ENCODE measurements around the gene CHCHD3. TPM values are rescaled to one million over a fixed set of nuclear protein-coding genes. Genes with fewer than 3 reads are reported as not detected.

Gene CHCHD3
- total RNA-seq, 1 donor from 2014 or later = 91.3 TPM

DNA sequence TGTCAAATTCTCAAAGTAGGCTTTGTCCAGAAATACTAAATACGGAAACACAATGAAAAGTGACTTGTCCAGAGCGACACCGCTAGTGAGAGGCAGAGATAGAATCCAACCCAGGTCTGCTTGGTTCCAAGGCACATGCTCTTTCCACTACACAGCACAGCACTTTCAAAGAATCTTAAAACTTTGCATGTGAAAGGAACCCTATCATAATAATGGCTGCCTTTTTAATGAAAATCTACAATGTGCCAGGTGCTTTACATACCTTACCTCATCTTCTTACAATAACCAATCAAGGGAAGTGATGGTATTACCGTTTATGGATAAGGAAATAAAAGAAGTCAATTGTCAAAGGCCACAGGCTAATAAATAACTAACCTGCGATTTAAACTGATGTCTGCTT lies 2.6 kb downstream of the CHCHD3 start:
- DNase-seq (ENCODE audit: low read depth, low spot score) = no peak

- no peak for DNase-seq (ENCODE audit: low read depth, low spot score)
Measured at GRCh38 chr7:133077394-133077793, 4.5 kb downstream of the CHCHD3 start.

DNA sequence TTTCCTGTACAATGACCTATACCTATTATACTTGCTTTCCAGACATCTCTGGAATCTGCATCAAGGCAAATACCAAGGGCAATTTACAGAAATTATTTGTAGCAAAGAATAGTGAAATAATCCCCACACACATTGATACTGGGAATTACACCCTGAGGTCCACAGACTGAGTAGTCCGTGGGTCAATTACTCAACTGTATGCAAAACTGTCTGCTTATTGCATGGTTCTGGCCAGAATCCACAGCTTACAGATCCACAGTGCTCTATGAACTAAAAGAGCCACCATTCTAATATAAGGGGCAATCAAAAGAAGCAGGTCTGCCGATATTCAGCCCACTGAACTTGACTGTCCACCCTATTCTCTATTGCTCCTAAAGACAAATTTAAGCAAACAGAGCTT lies 5.7 kb downstream of the CHCHD3 start:
- DNase-seq (ENCODE audit: low read depth, low spot score) = no peak

GRCh38 chr7:133071506-133071905 lies 10.4 kb downstream of the CHCHD3 start:
- no peak for DNase-seq (ENCODE audit: low read depth, low spot score)

DNA sequence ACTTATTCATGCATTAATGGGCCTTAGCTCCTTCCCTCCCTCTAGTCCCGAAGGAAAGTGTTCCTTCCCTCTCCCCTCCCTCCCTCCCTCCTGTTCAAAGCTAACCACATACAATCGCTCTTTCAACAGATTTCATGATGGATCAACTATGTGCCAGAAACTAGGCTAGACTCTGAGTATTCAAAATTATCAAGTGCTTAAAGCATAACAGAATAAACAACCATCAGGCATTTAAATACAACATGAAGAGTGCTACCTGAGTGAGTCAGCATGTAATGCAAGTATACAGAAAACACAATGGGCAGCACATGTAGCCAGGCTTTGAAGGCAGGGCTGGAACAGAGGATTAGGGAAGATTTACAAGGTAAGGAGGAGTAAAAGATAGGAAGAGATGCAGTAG lies 11.3 kb downstream of the CHCHD3 start:
- no peak for DNase-seq (ENCODE audit: low read depth, low spot score)

- DNase-seq (ENCODE audit: low read depth, low spot score) = no peak
Measured at GRCh38 chr7:133065301-133065700, 16.6 kb downstream of the CHCHD3 start.

GRCh38 chr7:133064082-133064820 lies 17.6 kb downstream of the CHCHD3 start:
- DNase-seq (ENCODE audit: low read depth, low spot score) = no peak

DNA sequence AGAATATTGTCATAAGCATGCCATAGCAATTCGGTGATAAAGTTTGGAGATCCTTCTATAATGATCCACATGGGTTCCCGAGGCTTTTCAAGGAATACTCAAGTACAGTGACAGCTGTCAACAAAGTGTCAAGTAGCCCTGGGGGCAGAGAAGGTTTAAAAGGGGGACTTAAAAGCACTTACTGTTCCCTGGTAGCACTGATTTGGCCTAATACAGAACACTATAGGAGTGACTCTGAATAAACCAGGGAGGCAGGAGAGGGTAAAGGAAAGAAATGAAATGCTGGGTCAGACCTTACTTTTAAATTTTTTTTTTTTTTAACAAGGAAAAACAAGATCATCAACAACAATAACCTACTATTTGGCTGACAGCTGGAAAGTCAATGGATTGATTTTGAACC lies 20.1 kb downstream of the CHCHD3 start:
- DNase-seq (ENCODE audit: low read depth, low spot score) = no peak

DNA sequence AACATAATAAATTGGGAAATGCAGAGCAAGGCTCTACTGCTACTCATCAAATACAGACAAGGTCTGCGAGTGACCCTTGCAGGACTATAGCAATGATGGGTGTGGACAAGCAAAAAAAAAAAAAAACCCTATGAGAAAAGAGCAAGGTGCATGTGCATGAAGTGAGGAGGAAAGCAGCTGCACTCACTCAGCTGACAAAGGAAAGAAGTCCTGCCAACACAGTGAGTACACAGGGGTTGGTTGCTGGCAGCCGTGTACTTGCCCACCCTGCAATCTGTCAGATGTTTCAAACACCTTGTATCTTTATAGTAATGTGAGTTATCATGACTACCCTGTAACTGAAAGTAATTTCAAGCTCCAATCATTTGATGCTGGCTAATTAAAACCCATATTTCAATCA lies 20.5 kb downstream of the CHCHD3 start:
- DNase-seq (ENCODE audit: low read depth, low spot score) = no peak

DNA sequence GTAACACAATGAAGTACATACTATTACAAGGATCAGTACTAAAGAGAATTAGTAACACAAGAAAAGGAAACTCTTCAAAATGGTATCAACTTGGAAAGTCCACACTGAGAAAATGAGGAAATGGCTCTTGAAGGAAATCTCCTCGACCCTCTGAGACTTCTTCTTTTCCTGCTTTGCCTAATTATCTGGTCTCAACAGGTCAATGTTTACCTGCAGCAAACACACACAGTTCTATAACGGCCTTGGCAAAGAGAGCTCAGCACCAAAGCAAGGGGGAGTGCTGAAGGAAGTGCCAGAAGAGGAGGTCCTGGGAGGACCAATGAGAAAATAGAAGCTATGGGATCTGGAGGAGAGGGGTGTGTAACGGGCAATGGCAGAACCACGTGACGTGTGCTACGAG lies 21.9 kb downstream of the CHCHD3 start:
- no peak for DNase-seq (ENCODE audit: low read depth, low spot score)

DNA sequence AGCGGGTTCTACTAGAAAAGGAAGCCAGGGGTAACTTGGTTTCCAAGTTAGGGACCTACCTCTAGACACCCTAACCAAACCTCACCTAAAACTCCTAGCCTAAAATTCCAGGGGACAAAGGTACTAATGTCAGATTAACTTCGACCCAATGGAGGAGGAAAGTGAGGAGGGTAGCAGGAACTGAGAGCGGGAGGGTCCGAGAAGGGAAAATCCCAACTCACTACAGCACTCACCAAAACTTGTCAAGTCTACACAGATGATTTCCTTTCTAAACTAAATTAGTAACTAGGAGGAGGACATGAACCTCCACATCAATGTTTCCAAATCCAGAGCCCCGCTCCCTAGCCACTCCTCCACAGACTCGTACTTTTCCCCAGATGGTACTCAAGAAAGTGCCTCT lies 22.6 kb downstream of the CHCHD3 start:
- no peak for DNase-seq (ENCODE audit: low read depth, low spot score)

GRCh38 chr7:133056370-133057238 lies 25.3 kb downstream of the CHCHD3 start:
- DNase-seq (ENCODE audit: low read depth, low spot score) = no peak

- no peak for DNase-seq (ENCODE audit: low read depth, low spot score)
Measured at GRCh38 chr7:133054162-133054840, 27.6 kb downstream of the CHCHD3 start.

DNA sequence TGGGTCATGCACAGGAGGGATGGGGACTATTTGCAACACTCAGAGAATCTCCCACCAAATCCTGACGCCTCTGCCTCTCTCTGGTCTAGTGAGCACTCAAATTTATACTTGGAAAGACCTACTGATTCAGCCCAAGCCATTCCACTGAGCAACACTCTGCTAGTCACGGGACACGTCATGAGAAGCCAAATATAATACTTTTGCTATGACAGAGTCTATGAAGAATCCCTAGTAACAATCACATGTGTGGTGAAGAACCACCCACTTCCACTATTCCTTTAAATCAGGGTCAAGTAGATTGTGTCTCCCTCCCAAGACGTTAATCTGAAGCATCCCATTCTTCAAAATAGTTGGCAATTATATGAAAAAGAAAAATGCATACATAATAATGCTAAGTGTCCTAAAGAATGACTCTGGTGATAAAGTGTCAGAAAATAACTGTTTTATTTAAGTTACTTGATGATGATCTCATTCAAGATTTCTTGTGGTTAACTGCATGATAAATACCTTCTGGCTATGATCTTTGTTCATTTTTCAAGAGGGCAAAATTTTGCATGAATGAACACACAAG lies 28.5 kb downstream of the CHCHD3 start:
- DNase-seq (ENCODE audit: low read depth, low spot score) = no peak

- no peak for DNase-seq (ENCODE audit: low read depth, low spot score)
Measured at GRCh38 chr7:133052826-133053225, 29.1 kb downstream of the CHCHD3 start.

GRCh38 chr7:133052401-133052756 lies 29.5 kb downstream of the CHCHD3 start:
- no peak for DNase-seq (ENCODE audit: low read depth, low spot score)

DNA sequence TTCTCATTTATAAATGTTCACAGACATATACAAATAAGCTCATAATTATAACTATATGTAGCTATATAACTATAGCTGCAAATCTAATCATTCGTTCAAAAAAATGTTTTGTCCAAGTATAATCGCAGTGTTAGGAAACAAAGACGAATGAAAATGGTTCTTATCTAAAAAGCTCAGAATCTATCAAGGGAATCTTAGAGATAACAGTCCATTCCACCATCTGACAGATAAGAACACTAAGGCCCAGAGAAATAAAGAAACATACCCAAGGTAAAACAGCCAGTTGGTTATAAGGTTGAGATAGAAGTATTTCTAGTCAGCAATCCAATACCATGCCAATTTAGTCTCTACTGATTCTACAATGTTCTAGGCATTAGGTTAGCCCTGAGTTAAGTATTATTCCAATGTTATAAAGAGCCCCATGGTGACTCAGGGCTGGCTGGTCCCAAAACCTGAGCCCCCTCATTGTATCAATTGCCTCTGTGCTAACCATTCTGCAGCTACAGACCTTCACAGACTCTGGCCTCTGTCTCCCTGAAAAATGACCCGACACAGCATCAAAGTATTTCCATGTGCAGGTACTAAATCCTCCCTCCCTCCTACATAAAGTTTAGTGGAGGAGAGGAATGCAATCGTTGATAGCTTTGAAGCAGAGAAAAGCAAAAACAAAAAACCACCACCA lies 30.0 kb downstream of the CHCHD3 start:
- no peak for DNase-seq (ENCODE audit: low read depth, low spot score)

GRCh38 chr7:133051066-133051465 lies 30.8 kb downstream of the CHCHD3 start:
- no peak for DNase-seq (ENCODE audit: low read depth, low spot score)

GRCh38 chr7:133050200-133050995 lies 31.5 kb downstream of the CHCHD3 start:
- no peak for DNase-seq (ENCODE audit: low read depth, low spot score)

GRCh38 chr7:133048589-133048988 lies 33.3 kb downstream of the CHCHD3 start:
- no peak for DNase-seq (ENCODE audit: low read depth, low spot score)

DNA sequence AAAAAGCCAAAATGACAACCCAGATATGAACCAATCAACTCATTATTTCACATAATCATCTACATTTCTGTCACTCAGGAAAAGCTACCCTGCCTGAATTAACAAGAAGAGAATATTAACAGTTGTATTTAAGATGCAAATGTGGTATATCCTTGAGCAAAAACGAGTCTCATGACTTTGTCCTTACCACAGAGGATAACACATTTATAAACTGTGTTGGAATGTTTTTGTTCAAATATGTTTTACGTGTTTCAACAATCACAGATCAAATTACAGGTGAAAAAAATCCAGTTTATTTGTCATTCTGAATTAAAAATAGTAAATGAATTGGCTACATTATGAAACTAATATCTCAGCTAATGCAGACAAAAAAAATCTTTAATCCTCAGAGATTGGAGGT lies 34.6 kb downstream of the CHCHD3 start:
- DNase-seq (ENCODE audit: low read depth, low spot score) = no peak

Measured in pulmonary artery endothelial cell (primary cell).